Mononuclear cell (primary cell): ENCODE results near the gene GLRX. TPM values are rescaled to one million over a fixed set of nuclear protein-coding genes. Genes with fewer than 3 reads are reported as not detected.

Experiments
- H3K27me3 ChIP-seq: 2 replicates; pipeline ENCODE4 v1.6.0; 2011; ENCODE audit warnings: low read length, control low read depth; ENCODE audit not compliant: insufficient read depth
- H3K4me1 ChIP-seq: 2 replicates; pipeline ENCODE4 v1.5.1; 2011; ENCODE audit warnings: mild to moderate bottlenecking, low read length, control low read depth; ENCODE audit not compliant: insufficient read depth
- H3K4me3 ChIP-seq: 2 replicates; pipeline ENCODE4 v1.5.1; 2011; ENCODE audit warnings: mild to moderate bottlenecking, low read length, moderate library complexity
- H3K9me3 ChIP-seq: 2 replicates; pipeline ENCODE4 v1.5.1; 2011; ENCODE audit warnings: low read depth, mild to moderate bottlenecking, control low read depth, low read length
- total RNA-seq: library from RNA; depleted of rRNA; stranded (reverse); fragments of >200 nt; gene quantifications from one replicate; pipeline ENCODE4 v1.2.3, GENCODE V29; 2012

GLRX gene
- total RNA-seq, 1 donor = 28.8 TPM

- H3K9me3 ChIP-seq = no peaks in the 10 kb centered on the region
- H3K4me3 ChIP-seq = no peak overlapping the region
- H3K27me3 ChIP-seq = no peaks in the 10 kb centered on the region
- H3K4me1 ChIP-seq = peaks cover 14% of the 10 kb centered on the region
Measured at GRCh38 chr5:95770830-95771708, 51.5 kb downstream of the GLRX start.

GRCh38 chr5:95768731-95769130 lies 53.8 kb downstream of the GLRX start:
- Histone ChIP-seq H3K27me3 (no peaks in the 10 kb centered on the region), H3K4me3 (no peak overlapping the region), H3K9me3 (no peaks in the 10 kb centered on the region), H3K4me1 (peaks cover 13% of the 10 kb centered on the region)

GRCh38 chr5:95763941-95764340 lies 58.6 kb downstream of the GLRX start:
- no peaks in the 10 kb centered on the region for H3K27me3 ChIP-seq
- H3K9me3 ChIP-seq = no peaks in the 10 kb centered on the region
- peaks cover 23% of the 10 kb centered on the region for H3K4me1 ChIP-seq
- no peak overlapping the region for H3K4me3 ChIP-seq

Other genes starting within 250 kb of the GLRX start
- gene GPR150, start 202.6 kb downstream of the GLRX start, total RNA-seq = 0.42 TPM
- gene RFESD, start 175.9 kb downstream of the GLRX start, total RNA-seq = 3.6 TPM
- not detected for gene SPATA9, start 139.7 kb downstream of the GLRX start, total RNA-seq
- gene RHOBTB3, start 91.4 kb downstream of the GLRX start, total RNA-seq = 23.3 TPM
- 91.1 TPM for gene ELL2, start 139.1 kb upstream of the GLRX start, total RNA-seq